HuH-7.5 (cell line): ENCODE data around the gene PARP3.
A peak's percentile ranks its signal among the peaks of the same experiment; 100 is the strongest.
"Not testable (repeated sequence)": the region's sequence is repeated elsewhere in the genome, so short reads cannot be mapped to it uniquely, and the experiment has no call there.

Source experiments
- DNase-seq: peaks from one replicate; pipeline ENCODE4 v3.0.0; 2011; ENCODE audit warnings: low spot score

Gene PARP3

GRCh38 chr3:51941798-51942602 lies at the start of gene PARP3, which contains the start of gene RRP9:
Gene PARP3, plus strand, starts transcription at chr3:51942363. Its CDS starts 993 bp downstream, at chr3:51943356.
Gene RRP9, minus strand, starts transcription at chr3:51941904. Its CDS starts 37 bp downstream, at chr3:51941867.
- DNase-seq = peak; percentile 98

- DNase-seq = no peak
Measured at GRCh38 chr3:51894391-51894790, 47.8 kb upstream of the PARP3 start.

GRCh38 chr3:51894939-51895338 lies 47.2 kb upstream of the PARP3 start:
- no peak for DNase-seq

- no peak for DNase-seq
Measured at GRCh38 chr3:51896607-51897305, 45.4 kb upstream of the PARP3 start.

GRCh38 chr3:51897391-51897790 lies 44.8 kb upstream of the PARP3 start:
- DNase-seq = no peak

- not testable (repeated sequence) for DNase-seq
Measured at GRCh38 chr3:51900043-51900442, 42.1 kb upstream of the PARP3 start.

- DNase-seq = not testable (repeated sequence)
Measured at GRCh38 chr3:51902361-51902760, 39.8 kb upstream of the PARP3 start.

GRCh38 chr3:51904034-51904823 lies 37.9 kb upstream of the PARP3 start:
- no peak for DNase-seq

GRCh38 chr3:51908026-51908425 lies 34.1 kb upstream of the PARP3 start:
- DNase-seq = no peak

GRCh38 chr3:51916418-51916817 lies 25.7 kb upstream of the PARP3 start:
- no peak for DNase-seq

GRCh38 chr3:51921081-51921578 lies 21.0 kb upstream of the PARP3 start:
- DNase-seq = no peak

- no peak for DNase-seq
Measured at GRCh38 chr3:51927061-51927977, 14.8 kb upstream of the PARP3 start.

GRCh38 chr3:51928438-51928837 lies 13.7 kb upstream of the PARP3 start:
- no peak for DNase-seq

- not testable (repeated sequence) for DNase-seq
Measured at GRCh38 chr3:51928981-51929380, 13.2 kb upstream of the PARP3 start.

- DNase-seq = no peak
Measured at GRCh38 chr3:51929420-51930003, 12.7 kb upstream of the PARP3 start.

GRCh38 chr3:51930439-51930838 lies 11.7 kb upstream of the PARP3 start:
- DNase-seq = no peak

- DNase-seq = no peak
Measured at GRCh38 chr3:51931756-51932155, 10.4 kb upstream of the PARP3 start.

- DNase-seq = no peak
Measured at GRCh38 chr3:51932471-51933370, 9.4 kb upstream of the PARP3 start.

GRCh38 chr3:51933471-51934138 lies 8.6 kb upstream of the PARP3 start:
- no peak for DNase-seq
